Hepatocyte (in vitro differentiated cells): ENCODE results near the gene NARS2. TPM values are rescaled to one million over a fixed set of nuclear protein-coding genes. Genes with fewer than 3 reads are reported as not detected.

Source experiments
- DNase-seq: peaks from one replicate; pipeline ENCODE4 v3.0.0-alpha.2; 2016; ENCODE audit warnings: low spot score
- H2AFZ ChIP-seq: fragments of 200-600 bp; sonication (generic); 2 replicates; pipeline ENCODE4 v1.6.0; 2016; ENCODE audit warnings: antibody characterized with exemption, mild to moderate bottlenecking
- H3K27ac ChIP-seq: fragments of 200-600 bp; sonication (generic); 2 replicates; pipeline ENCODE4 v1.5.1; 2016; ENCODE audit warnings: mild to moderate bottlenecking
- H3K27me3 ChIP-seq: fragments of 200-600 bp; sonication (generic); 2 replicates; pipeline ENCODE4 v1.6.1; 2016
- H3K36me3 ChIP-seq: fragments of 200-600 bp; sonication (generic); replicated peaks from 2 replicates; pipeline ENCODE4 v1.5.1; 2016; ENCODE audit warnings: low read depth; ENCODE audit not compliant: insufficient read depth
- H3K4me1 ChIP-seq: fragments of 200-600 bp; sonication (generic); 2 replicates; pipeline ENCODE4 v1.5.1; 2016; ENCODE audit warnings: mild to moderate bottlenecking, moderate library complexity; ENCODE audit not compliant: insufficient read depth
- H3K4me2 ChIP-seq: fragments of 200-600 bp; sonication (generic); 2 replicates; pipeline ENCODE4 v1.6.0; 2016
- H3K4me3 ChIP-seq: fragments of 200-600 bp; sonication (generic); 2 replicates; pipeline ENCODE4 v1.5.1; 2016; ENCODE audit warnings: mild to moderate bottlenecking
- H3K79me2 ChIP-seq: fragments of 200-600 bp; sonication (generic); 2 replicates; pipeline ENCODE4 v1.6.0; 2017; ENCODE audit warnings: mild to moderate bottlenecking
- H3K9me2 ChIP-seq: fragments of 200-600 bp; sonication (generic); replicated peaks from 2 replicates; pipeline ENCODE4 v1.6.0; 2017; ENCODE audit warnings: mild to moderate bottlenecking; ENCODE audit not compliant: insufficient read depth
- H3K9me3 ChIP-seq: fragments of 200-600 bp; sonication (generic); 2 replicates; pipeline ENCODE4 v1.5.1; 2016; ENCODE audit warnings: low read depth, mild to moderate bottlenecking
- H4K20me1 ChIP-seq: fragments of 200-600 bp; sonication (generic); 2 replicates; pipeline ENCODE4 v1.6.0; 2016; ENCODE audit warnings: mild to moderate bottlenecking; ENCODE audit not compliant: insufficient read depth, poor library complexity, severe bottlenecking
- EZH2 ChIP-seq: fragments of 200-600 bp; sonication (generic); IDR thresholded peaks from 2 replicates; pipeline ENCODE4 v1.6.1; 2016; ENCODE audit warnings: antibody characterized with exemption, mild to moderate bottlenecking, borderline replicate concordance
- EZH2phosphoT487 ChIP-seq: fragments of 200-600 bp; sonication (generic); IDR thresholded peaks from one replicate; pipeline ENCODE4 v1.6.1; 2018; ENCODE audit warnings: antibody characterized with exemption, mild to moderate bottlenecking, low read depth, moderate library complexity; ENCODE audit not compliant: unreplicated experiment, severe bottlenecking
- WGBS: methylation state at CpG from one replicate; pipeline ENCODE4 v1.1.6; 2016; ENCODE audit warnings: low lambda C conversion rate; ENCODE audit errors: missing lambda C conversion rate; 5-methylcytosine and 5-hydroxymethylcytosine counted together
- polyA plus RNA-seq: library from polyadenylated mRNA; unstranded; fragments of >200 nt; fragmentation: Nextera tagmentation; extraction: Ambion mirVana; gene quantifications from 2 replicates; pipeline ENCODE4 v1.2.1, GENCODE V29; 2016
- total RNA-seq: library from RNA; depleted of rRNA; stranded (reverse); fragments of >200 nt; gene quantifications from 2 replicates; pipeline ENCODE4 v1.2.3, GENCODE V29; 2014
- TF ChIP-seq, protein P1 (sequence below): fragments of 200-600 bp; sonication (generic); IDR thresholded peaks from 2 replicates; pipeline ENCODE4 v1.5.1; 2016; ENCODE audit warnings: antibody characterized with exemption, mild to moderate bottlenecking; ENCODE audit not compliant: poor library complexity

The NARS2 gene
- total and polyA plus RNA-seq, 2 experiments from 2014 or later, result 17.5 to 19.1 TPM

GRCh38 chr11:78395597-78395996 is 179.1 kb downstream of the NARS2 start:
- TF ChIP-seq EZH2phosphoT487, result no peak
- TF ChIP-seq EZH2, result no peak
- TF ChIP-seq, protein P1, sequence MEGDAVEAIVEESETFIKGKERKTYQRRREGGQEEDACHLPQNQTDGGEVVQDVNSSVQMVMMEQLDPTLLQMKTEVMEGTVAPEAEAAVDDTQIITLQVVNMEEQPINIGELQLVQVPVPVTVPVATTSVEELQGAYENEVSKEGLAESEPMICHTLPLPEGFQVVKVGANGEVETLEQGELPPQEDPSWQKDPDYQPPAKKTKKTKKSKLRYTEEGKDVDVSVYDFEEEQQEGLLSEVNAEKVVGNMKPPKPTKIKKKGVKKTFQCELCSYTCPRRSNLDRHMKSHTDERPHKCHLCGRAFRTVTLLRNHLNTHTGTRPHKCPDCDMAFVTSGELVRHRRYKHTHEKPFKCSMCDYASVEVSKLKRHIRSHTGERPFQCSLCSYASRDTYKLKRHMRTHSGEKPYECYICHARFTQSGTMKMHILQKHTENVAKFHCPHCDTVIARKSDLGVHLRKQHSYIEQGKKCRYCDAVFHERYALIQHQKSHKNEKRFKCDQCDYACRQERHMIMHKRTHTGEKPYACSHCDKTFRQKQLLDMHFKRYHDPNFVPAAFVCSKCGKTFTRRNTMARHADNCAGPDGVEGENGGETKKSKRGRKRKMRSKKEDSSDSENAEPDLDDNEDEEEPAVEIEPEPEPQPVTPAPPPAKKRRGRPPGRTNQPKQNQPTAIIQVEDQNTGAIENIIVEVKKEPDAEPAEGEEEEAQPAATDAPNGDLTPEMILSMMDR, result no peak
- Histone ChIP-seq H3K79me2 (peaks cover 68% of the 10 kb centered on the region), H3K9me3 (no peaks in the 10 kb centered on the region), H3K36me3 (no peaks in the 10 kb centered on the region), H3K4me3 (no peak overlapping the region), H2AFZ (no peak overlapping the region), H3K4me1 (no peaks in the 10 kb centered on the region), H3K4me2 (no peak overlapping the region), H3K9me2 (no peaks in the 10 kb centered on the region), H4K20me1 (no peaks in the 10 kb centered on the region), H3K27ac (no peak overlapping the region), H3K27me3 (no peaks in the 10 kb centered on the region)
- no peak for DNase-seq
- WGBS, result 95% methylated on average over 1 of the region's 1 CpG

GRCh38 chr11:78392854-78393253 is 181.8 kb downstream of the NARS2 start:
- DNase-seq, result no peak
- TF ChIP-seq EZH2phosphoT487 (no peak), EZH2 (no peak)
- TF ChIP-seq, protein P1, result no peak
- H3K4me1 ChIP-seq, result no peaks in the 10 kb centered on the region
- no peaks in the 10 kb centered on the region for H3K27me3 ChIP-seq
- 46% methylated on average over 2 of the region's 2 CpGs for WGBS
- H3K4me3 ChIP-seq, result no peak overlapping the region
- H3K4me2 ChIP-seq, result no peak overlapping the region
- no peaks in the 10 kb centered on the region for H4K20me1 ChIP-seq
- H3K27ac ChIP-seq, result no peak overlapping the region
- H3K79me2 ChIP-seq, result peaks cover 78% of the 10 kb centered on the region
- H2AFZ ChIP-seq, result no peak overlapping the region
- no peaks in the 10 kb centered on the region for H3K9me3 ChIP-seq
- H3K36me3 ChIP-seq, result no peaks in the 10 kb centered on the region
- H3K9me2 ChIP-seq, result no peaks in the 10 kb centered on the region

GRCh38 chr11:78391424-78391823 is 183.2 kb downstream of the NARS2 start:
- no peaks in the 10 kb centered on the region for H3K27me3 ChIP-seq
- WGBS, result 83% methylated on average over 1 of the region's 1 CpG
- H3K9me2 ChIP-seq, result no peaks in the 10 kb centered on the region
- peaks cover 65% of the 10 kb centered on the region for H3K79me2 ChIP-seq
- no peak overlapping the region for H2AFZ ChIP-seq
- H3K27ac ChIP-seq, result no peak overlapping the region
- H3K4me1 ChIP-seq, result peaks cover 4% of the 10 kb centered on the region
- H3K4me3 ChIP-seq, result no peak overlapping the region
- TF ChIP-seq EZH2phosphoT487, result no peak
- TF ChIP-seq, protein P1, result no peak
- no peak for TF ChIP-seq EZH2
- H3K9me3 ChIP-seq, result no peaks in the 10 kb centered on the region
- DNase-seq, result no peak
- no peak overlapping the region for H3K4me2 ChIP-seq
- no peaks in the 10 kb centered on the region for H3K36me3 ChIP-seq
- no peaks in the 10 kb centered on the region for H4K20me1 ChIP-seq

DNA sequence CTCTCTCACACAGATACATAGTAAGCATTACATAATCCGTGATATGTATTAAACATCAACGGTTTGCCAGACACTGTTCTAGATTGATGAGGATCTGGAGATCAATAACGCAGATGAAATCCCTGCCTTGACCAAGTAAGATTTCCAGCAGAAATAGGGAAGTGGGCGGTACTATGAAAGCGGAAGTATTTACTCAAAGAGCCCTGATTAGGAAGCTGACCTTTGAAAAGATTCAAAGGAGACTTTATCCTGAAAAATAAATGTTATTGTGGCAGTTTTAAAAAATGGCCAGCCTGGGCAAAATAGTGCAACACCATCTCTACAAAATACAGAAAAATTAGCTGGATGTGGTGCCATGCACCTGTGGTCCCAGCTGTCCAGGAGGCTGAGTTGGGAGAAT is 183.9 kb downstream of the NARS2 start:
- H3K36me3 ChIP-seq, result no peaks in the 10 kb centered on the region
- peaks cover 60% of the 10 kb centered on the region for H3K79me2 ChIP-seq
- no peak overlapping the region for H2AFZ ChIP-seq
- no peaks in the 10 kb centered on the region for H4K20me1 ChIP-seq
- peaks cover 4% of the 10 kb centered on the region for H3K4me1 ChIP-seq
- no peak overlapping the region for H3K4me3 ChIP-seq
- H3K27ac ChIP-seq, result no peak overlapping the region
- no peaks in the 10 kb centered on the region for H3K9me3 ChIP-seq
- 92% methylated on average over 5 of the region's 5 CpGs for WGBS
- H3K9me2 ChIP-seq, result no peaks in the 10 kb centered on the region
- H3K4me2 ChIP-seq, result no peak overlapping the region
- TF ChIP-seq, protein P1, result no peak
- DNase-seq, result no peak
- no peaks in the 10 kb centered on the region for H3K27me3 ChIP-seq
